ENCODE measurements around the gene NOP56.
"Not testable (repeated sequence)": the region's sequence is repeated elsewhere in the genome, so short reads cannot be mapped to it uniquely, and the experiment has no call there.

Gene NOP56

GRCh38 chr20:2640899-2641298 is 11.5 kb upstream of the NOP56 start:
- DNase-seq = no peak

GRCh38 chr20:2643708-2644107 is 8.7 kb upstream of the NOP56 start:
- DNase-seq = no peak

DNA sequence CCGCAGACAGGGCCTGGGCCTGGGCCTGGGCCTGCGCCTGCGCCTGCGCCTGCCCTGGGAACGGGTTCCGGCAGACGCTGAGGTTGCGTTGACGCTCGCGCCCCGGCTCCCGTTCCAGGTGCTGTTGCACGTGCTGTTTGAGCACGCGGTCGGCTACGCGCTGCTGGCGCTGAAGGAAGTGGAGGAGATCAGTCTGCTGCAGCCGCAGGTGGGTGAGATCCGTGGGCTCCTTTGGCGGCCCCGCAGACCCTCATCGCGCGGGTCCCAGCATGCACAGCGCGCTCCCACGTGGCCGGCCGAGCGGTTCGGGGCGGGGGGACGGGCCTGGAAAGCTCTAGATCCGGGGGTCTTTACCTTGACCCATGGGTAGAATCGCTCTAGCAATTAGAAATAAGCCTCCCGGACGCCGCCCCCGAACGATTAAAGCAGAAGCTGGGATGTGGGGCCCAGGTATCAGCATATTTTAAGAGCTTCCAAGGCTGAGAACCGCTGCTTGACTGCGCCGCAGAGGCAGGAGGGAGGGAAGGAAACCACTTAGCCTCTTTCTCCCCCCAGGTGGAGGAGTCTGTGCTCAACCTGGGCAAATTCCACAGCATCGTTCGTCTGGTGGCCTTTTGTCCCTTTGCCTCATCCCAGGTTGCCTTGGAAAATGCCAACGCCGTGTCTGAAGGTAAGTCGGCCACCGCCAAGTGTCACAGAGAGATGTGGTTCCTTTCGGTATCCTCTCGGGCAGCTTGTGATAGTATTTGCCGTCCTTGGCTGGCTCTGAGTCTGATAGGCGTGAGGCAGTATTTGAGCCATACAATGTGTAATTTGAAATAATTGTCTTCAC is 508 bp downstream of the NOP56 start:
- DNase-seq = no peak

DNA sequence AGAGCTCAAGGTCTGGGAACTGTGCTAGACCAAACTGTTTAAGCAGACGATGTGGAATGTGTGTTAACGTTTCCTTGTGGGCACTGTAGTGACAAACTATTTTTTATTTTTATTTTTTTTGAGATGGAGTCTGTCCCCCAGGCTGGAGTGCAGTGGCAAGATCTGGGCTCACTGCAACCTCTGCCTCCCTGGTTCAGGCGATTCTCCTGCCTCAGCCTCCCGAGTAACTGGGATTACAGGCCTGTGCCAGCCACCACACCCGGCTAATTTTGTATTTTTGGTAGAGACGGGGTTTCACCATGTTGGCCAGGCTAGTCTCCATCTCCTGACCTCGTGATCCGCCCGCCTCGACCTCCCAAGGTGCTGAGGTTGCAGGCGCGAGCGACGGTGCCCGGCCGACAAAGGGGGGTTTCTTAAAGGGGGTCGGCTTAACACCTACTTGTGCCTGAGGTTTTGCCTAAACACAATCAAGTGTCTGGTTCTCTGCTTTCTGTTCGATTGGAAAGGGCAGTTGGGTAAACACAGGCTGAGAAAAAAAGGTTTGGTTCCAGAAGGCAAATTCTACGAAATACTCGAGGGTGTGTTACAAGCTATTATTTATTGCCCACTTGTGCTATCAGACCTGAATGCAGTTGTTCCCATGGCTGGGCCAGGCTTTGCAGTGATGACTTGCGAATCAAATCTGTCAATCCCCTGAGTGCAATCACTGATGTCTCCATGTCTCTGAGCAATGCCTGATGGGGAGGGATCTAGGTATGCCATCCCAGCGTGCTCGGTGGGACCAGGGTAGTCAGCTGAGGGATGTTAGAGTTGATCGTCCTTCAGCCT is 1.3 kb downstream of the NOP56 start:
- no peak for DNase-seq

- DNase-seq = no peak
Observed at GRCh38 chr20:2654384-2654822, 2.0 kb downstream of the NOP56 start.

- DNase-seq = no peak
Observed at GRCh38 chr20:2654831-2655230, 2.4 kb downstream of the NOP56 start.

DNA sequence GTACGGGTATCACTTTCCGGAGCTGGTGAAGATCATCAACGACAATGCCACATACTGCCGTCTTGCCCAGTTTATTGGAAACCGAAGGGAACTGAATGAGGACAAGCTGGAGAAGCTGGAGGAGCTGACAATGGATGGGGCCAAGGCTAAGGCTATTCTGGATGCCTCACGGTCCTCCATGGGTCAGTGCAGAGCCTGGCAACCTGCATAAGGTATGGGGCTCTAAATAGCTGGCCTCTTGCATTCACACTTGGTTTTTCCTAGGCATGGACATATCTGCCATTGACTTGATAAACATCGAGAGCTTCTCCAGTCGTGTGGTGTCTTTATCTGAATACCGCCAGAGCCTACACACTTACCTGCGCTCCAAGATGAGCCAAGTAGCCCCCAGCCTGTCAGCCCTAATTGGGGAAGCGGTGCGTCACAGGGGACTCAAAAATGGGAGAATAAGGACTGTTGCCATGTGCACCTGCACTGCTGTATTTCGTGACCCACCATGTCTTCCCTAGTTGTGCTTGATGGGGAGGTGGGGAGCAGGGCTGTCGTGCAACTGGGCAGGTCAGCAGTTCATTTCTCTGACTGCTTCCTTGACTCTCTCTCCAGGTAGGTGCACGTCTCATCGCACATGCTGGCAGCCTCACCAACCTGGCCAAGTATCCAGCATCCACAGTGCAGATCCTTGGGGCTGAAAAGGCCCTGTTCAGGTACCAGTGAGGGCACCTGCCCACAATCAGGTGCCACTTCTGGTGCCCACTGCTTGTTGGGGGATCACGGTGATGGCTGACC is 3.1 kb downstream of the NOP56 start:
- no peak for DNase-seq

DNA sequence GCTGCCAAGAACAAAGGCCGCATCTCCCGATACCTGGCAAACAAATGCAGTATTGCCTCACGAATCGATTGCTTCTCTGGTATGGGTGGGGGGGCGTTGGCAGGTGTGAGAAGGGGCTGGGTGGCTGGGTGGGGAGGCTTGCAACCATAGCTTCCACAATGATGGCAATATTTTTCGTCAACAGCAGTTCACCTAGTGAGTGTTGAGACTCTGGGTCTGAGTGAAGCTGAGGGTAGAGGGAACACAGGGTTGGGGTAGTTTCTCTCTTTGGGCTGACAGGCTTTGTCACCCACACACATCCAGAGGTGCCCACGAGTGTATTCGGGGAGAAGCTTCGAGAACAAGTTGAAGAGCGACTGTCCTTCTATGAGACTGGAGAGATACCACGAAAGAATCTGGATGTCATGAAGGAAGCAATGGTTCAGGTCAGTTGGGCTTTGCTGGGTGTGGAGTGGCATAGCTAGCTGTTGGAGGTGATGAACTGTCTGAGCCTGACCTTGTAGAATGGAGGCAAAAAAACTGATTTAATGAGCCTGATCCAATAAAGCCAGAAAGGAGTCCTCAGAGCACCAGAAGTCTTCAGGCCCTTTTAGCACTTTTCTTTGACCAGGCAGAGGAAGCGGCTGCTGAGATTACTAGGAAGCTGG is 4.2 kb downstream of the NOP56 start:
- DNase-seq = no peak

DNA sequence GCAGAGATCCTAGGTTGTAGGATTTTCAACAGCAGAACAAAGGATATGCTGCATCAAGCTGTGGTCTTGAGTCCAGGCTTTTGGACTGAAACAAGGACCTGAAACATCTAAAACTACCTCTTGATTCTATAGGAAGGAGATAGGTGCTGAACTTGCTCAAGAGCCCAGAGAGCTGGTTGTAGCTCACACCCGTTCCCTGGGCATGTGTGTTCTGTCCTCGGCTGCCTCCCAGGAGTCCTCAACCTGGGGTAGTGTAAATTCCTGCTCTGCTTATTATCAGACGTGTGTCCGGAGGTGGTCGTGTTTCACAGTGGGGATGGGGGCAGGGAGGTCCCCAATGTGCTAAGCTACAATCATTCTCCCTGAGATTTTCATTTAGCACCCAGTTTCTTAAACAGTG is 4.8 kb downstream of the NOP56 start:
- DNase-seq = no peak

DNA sequence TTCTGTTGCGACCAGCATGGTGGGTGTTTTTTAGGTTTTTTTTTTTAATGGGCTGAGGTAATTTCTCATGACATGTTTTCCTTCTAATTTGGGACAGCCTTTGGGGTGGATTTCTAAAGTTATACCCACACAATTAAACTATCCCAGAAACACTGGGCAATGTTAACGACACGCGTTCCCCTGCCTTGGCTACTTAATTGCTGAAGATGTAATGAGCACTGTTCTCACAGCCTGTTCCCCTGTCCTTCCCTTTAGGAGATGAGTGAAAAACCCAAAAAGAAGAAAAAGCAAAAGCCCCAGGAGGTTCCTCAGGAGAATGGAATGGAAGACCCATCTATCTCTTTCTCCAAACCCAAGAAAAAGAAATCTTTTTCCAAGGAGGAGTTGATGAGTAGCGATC is 5.2 kb downstream of the NOP56 start:
- no peak for DNase-seq

GRCh38 chr20:2658414-2659354 is 6.3 kb downstream of the NOP56 start:
- DNase-seq = no peak

GRCh38 chr20:2659547-2659946 is 7.1 kb downstream of the NOP56 start:
- no peak for DNase-seq

DNA sequence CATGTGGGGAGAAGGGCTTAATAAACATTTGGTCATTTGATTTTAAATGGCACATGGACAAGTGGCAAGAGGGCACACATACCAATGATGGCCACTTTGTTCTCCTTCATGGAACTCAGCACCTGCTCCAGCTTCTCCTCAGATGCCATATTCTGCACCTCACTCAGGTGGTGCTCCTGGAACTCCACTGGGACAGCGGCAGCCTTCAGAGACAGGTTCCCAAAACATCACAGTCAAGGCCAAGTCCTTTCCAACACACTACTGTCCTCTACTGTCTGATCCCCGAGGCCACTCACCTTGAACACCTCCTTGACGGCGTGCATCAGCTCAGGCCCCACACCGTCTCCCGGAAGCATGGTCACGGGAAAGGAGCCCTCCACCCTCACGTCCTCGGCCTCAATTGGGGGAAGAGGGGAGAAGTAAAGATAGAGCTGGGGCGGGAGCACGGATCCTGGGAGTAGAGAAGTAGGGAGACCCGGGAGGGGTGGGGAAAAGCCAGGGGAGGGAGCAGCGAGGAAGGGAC is 11.0 kb downstream of the NOP56 start:
- no peak for DNase-seq

- peak; percentile 87 for DNase-seq
Observed at GRCh38 chr20:2663887-2664719, 11.7 kb downstream of the NOP56 start, which contains the start of gene IDH3B. IDH3B (minus strand) TSS chr20:2664216; CDS start chr20:2664188, 28 bp downstream.

DNA sequence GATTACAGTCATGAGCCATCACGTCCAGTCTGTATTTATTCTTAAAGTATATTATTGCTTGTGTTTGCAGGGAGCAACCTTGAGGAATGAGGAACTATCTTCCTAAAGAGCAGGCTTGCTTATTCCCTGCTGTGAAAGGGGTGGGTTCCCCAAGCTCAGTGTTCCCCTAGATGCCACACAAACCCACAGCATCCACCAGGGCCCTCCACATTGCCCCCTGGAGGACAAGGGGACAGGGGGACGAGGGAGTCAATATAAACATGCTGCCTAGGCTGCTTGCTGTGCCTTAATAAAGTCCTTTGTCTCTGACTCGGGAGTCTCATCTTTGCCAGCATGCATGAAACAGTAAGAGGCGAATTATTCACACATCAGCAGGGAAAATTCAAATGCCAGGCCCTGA is 19.5 kb downstream of the NOP56 start:
- DNase-seq = no peak

DNA sequence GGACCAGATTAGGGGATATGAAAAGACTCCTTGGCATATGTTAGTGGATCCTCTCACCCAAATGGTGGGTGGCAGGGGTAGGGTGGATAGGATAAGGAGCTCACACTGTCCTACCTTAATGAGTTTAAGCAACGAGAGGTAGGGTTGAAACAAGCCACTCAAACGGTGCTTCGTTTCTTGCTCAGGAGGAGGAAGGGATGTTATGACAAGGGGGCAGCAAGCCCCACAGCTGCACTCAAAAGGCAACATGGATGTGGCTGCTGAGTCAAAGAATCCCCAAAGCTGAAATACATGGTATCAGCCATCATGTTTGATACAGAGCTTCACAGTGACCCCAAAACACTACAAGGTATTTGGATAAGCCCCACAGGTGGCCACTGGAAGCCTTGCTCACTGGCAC is 20.0 kb downstream of the NOP56 start:
- DNase-seq = no peak

DNA sequence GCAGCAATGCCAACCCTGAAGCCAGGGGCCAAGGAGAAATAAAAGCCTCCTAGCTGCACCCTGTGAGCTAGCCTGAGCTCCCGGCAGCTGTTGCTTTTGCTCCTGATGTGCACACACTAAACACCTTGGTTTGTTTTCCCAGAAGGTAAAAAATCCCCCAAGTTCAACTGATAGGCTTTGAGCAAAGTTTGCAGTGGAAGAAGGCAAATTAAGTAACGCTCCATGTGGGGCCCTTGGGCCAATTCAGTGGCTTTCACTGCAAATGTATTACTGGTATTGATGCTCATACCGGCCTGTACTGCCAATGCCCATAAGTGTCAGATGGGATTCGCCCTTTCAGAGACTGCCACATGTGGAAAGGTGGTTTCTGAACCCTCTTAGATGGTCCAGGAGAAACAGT is 21.0 kb downstream of the NOP56 start:
- DNase-seq = no peak

DNA sequence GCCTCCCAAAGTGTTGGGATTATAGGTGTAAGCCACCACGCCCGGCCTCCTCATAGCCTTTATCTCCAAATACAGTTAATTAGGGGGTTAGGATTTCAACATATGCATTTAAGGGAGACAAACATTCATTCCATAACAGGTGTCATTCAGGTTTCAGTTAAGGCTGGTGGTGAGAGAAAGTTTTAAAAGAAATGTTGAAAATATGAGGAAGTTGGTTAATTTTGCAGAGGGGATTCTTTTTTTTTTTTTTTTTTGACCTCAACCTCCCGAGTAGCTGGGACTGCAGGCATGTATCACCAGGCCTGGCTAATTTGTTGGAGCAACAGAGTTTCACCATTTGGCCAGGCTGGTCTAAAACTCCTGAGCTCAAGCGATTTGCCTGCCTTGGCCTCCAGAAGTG is 27.6 kb downstream of the NOP56 start:
- no peak for DNase-seq

DNA sequence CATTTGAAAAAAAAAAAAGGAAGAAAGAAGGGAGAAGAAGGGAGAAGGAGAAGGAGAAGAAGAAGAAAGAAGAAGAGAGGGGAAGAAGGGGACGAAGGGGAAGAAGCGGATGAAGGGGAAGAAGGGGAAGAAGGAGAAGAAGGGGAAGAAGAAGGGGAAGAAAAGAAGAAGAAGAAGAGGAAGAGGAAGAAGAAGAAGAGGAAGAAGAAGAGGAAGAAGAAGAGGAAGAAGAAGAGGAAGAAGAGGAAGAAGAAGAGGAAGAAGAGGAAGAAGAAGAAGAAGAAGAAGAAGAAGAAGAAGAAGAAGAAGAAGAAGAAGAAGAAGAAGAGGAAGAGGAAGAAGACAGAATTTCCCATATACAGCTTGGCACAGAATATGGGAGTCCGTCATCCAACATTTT is 29.6 kb downstream of the NOP56 start:
- DNase-seq = not testable (repeated sequence)

DNA sequence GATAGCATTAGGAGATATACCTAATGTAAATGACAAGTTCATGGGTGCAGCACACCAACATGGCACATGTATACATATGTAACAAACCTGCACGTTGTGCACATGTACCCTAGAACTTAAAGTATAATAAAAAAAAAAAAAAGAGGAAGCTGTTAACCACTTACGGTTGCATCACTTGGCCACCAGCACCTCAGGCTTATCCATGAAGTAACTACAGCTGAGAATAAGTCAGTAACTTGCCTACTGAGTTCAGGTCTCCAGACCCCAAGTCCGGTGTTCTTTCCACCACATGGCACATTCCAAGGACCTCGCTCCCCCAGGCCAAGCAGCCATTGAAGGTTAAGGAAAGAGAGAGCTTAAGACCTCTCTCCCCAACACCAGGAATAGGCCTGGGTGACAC is 32.4 kb downstream of the NOP56 start:
- not testable (repeated sequence) for DNase-seq
